CD8-positive, alpha-beta memory T cell (primary cell): ENCODE results near the gene SAMD9. TPM values are rescaled to one million over a fixed set of nuclear protein-coding genes. Genes with fewer than 3 reads are reported as not detected.

Source experiments
- CTCF ChIA-PET: fragments of 350-600 bp; sonication (Branson Sonifier 250); formaldehyde crosslinking; loops from one replicate; lab custom pipeline; 2021; ENCODE audit warnings: antibody characterized with exemption; lab: Charles Lee
- POLR2A ChIA-PET: fragments of 350-600 bp; sonication (Branson Sonifier 250); formaldehyde crosslinking; loops from one replicate; lab custom pipeline; 2021; ENCODE audit warnings: antibody characterized with exemption; lab: Charles Lee
- DNase-seq, 5 donors: peaks; one replicate each; pipeline versions ENCODE4 v3.0.0 to v3.0.0-alpha.2; 2020 to 2022; ENCODE audit warnings: mixed read lengths in 1 of 5
- H3K27ac ChIP-seq: one replicate; pipeline ENCODE4 v1.7.0; 2013; ENCODE audit warnings: low read depth, mild to moderate bottlenecking, low read length, moderate library complexity
- H3K27me3 ChIP-seq: 2 replicates; pipeline ENCODE4 v1.7.0; 2013; ENCODE audit warnings: low read length, mild to moderate bottlenecking; ENCODE audit not compliant: insufficient read depth, poor library complexity, severe bottlenecking
- H3K36me3 ChIP-seq: 2 replicates; pipeline ENCODE4 v1.7.0; 2013; ENCODE audit warnings: mild to moderate bottlenecking, low read length, moderate library complexity; ENCODE audit not compliant: insufficient read depth
- H3K4me1 ChIP-seq: 2 replicates; pipeline ENCODE4 v1.7.0; 2013; ENCODE audit warnings: mild to moderate bottlenecking, low read length, moderate library complexity; ENCODE audit not compliant: insufficient read depth
- H3K4me3 ChIP-seq: 2 replicates; pipeline ENCODE4 v1.7.0; 2013; ENCODE audit warnings: mild to moderate bottlenecking, low read length
- H3K9me3 ChIP-seq: 2 replicates; pipeline ENCODE4 v1.7.0; 2013; ENCODE audit warnings: mild to moderate bottlenecking, low read length
- H3K27ac Mint-ChIP-seq, 8 donors: one replicate each; pipeline ENCODE4 v1.8.0; 2020 to 2021; ENCODE audit warnings: mixed read lengths in 8 of 8, mild to moderate bottlenecking in 6 of 8, inconsistent platforms in 3 of 8, moderate library complexity in 3 of 8
- H3K27me3 Mint-ChIP-seq, 2 donors: one replicate each; pipeline ENCODE4 v1.8.0; 2020 to 2021; ENCODE audit warnings: mixed read lengths in 2 of 2, mild to moderate bottlenecking in 1 of 2, moderate library complexity in 1 of 2
- H3K36me3 Mint-ChIP-seq, 3 donors: one replicate each; pipeline ENCODE4 v1.8.0; 2020 to 2021; ENCODE audit warnings: mixed read lengths in 3 of 3, inconsistent platforms in 1 of 3, mild to moderate bottlenecking in 1 of 3
- H3K4me1 Mint-ChIP-seq, 3 donors: one replicate each; pipeline ENCODE4 v1.8.0; 2020 to 2021; ENCODE audit warnings: mixed read lengths in 3 of 3, inconsistent platforms in 1 of 3, mild to moderate bottlenecking in 1 of 3
- H3K4me3 Mint-ChIP-seq, 7 donors: one replicate each; pipeline ENCODE4 v1.8.0; 2020 to 2021; ENCODE audit warnings: mixed read lengths in 7 of 7, mild to moderate bottlenecking in 6 of 7, moderate library complexity in 4 of 7, inconsistent platforms in 2 of 7
- H3K9me3 Mint-ChIP-seq, 5 donors: one replicate each; pipeline ENCODE4 v1.8.0; 2020 to 2022; ENCODE audit warnings: mixed read lengths in 5 of 5, mild to moderate bottlenecking in 3 of 5, moderate library complexity in 2 of 5, inconsistent platforms in 1 of 5
- polyA plus RNA-seq: library from polyadenylated mRNA; unstranded; fragments of 300-500 nt; fragmentation: Illumina TruSeq; gene quantifications from one replicate; pipeline ENCODE4 v1.2.3, GENCODE V29; 2021
- total RNA-seq, 2 experiments: library from RNA; stranded (reverse); gene quantifications; one replicate each; pipeline ENCODE4 v1.2.3, GENCODE V29; 2021

SAMD9 gene
- total and polyA plus RNA-seq, 3 experiments from 2014 or later: 9.3 to 28.4 (median 9.4) TPM

- H3K27ac Mint-ChIP-seq: peak overlapping the region in 1 of 8 donors; percentile 32
- Histone ChIP-seq H3K4me3 (no peak overlapping the region), H3K27ac (no peak overlapping the region), H3K36me3 (no peaks in the 10 kb centered on the region), H3K9me3 (no peaks in the 10 kb centered on the region), H3K4me1 (no peaks in the 10 kb centered on the region), H3K27me3 (no peaks in the 10 kb centered on the region)
- CTCF ChIA-PET: interaction anchor here (0.6 kb wide), 1 partner anchor 149 kb away, joined by 5 read pairs; no protein-coding TSS in a partner anchor
- H3K4me1 Mint-ChIP-seq: no peaks in the 10 kb centered on the region
- no peak for DNase-seq
- POLR2A ChIA-PET: no interaction called here
- H3K36me3 Mint-ChIP-seq: no peaks in the 10 kb centered on the region
- peaks cover 0 to 2% of the 10 kb centered on the region in 2 donors for H3K27me3 Mint-ChIP-seq
- no peak overlapping the region for H3K4me3 Mint-ChIP-seq
- H3K9me3 Mint-ChIP-seq: no peaks in the 10 kb centered on the region
These were observed 64.4 kb downstream of the SAMD9 start for GRCh38 chr7:93053209-93053948.

GRCh38 chr7:93051660-93052059 lies 66.1 kb downstream of the SAMD9 start:
- H3K4me1 ChIP-seq: no peaks in the 10 kb centered on the region
- H3K27ac Mint-ChIP-seq: no peak overlapping the region
- no peaks in the 10 kb centered on the region for H3K9me3 ChIP-seq
- no peaks in the 10 kb centered on the region for H3K36me3 ChIP-seq
- H3K27ac ChIP-seq: no peak overlapping the region
- H3K27me3 Mint-ChIP-seq: peaks cover 0 to 2% of the 10 kb centered on the region in 2 donors
- ChIA-PET POLR2A (no interaction called here), CTCF (no interaction called here)
- H3K9me3 Mint-ChIP-seq: no peaks in the 10 kb centered on the region
- no peak for DNase-seq
- H3K4me3 ChIP-seq: no peak overlapping the region
- no peaks in the 10 kb centered on the region for H3K36me3 Mint-ChIP-seq
- H3K4me1 Mint-ChIP-seq: no peaks in the 10 kb centered on the region
- no peaks in the 10 kb centered on the region for H3K27me3 ChIP-seq
- H3K4me3 Mint-ChIP-seq: no peak overlapping the region

Other genes starting within 250 kb of the SAMD9 start
- 1 to 10 TPM; 6.4 to 9.5 TPM for gene SAMD9L, start 30.4 kb upstream of the SAMD9 start, total RNA-seq
- gene SAMD9L, start 30.4 kb upstream of the SAMD9 start, polyA plus RNA-seq: 45.7 TPM
- under 1 TPM in 1 of 2 experiments, not detected in 1; 0.11 TPM for gene HEPACAM2, start 108.5 kb upstream of the SAMD9 start, total RNA-seq
- not detected for gene HEPACAM2, start 108.5 kb upstream of the SAMD9 start, polyA plus RNA-seq
- 10 to 100 TPM; 22.8 to 28.2 TPM for gene VPS50, start 114.4 kb upstream of the SAMD9 start, total RNA-seq
- gene VPS50, start 114.4 kb upstream of the SAMD9 start, polyA plus RNA-seq: 14.9 TPM